Measurements from ENCODE around the gene SLC10A1. TPM values are rescaled to one million over a fixed set of nuclear protein-coding genes. Genes with fewer than 3 reads are reported as not detected.

Gene SLC10A1
- total and polyA plus RNA-seq, 2 of the 4 experiments (the other 2 are of a cell fraction): 0.03 TPM; not detected in 1

GRCh38 chr14:69766984-69767368 lies 30.1 kb downstream of the SLC10A1 start, which contains the start of gene SRSF5 (continued):
- no peak for TF ChIP-seq USF2 (IDR thresholded peaks at IDR 0.05; ENCODE audit: low read depth, low read length)

GRCh38 chr14:69763761-69764510 lies 33.1 kb downstream of the SLC10A1 start:
- Histone ChIP-seq H3K23ac (ENCODE audit: low read depth, low read length) (no peak overlapping the region), H2AFZ (replicated peaks; ENCODE audit: low read length, poor library complexity) (peak overlapping the region; percentile 77), H2BK5ac (ENCODE audit: low read depth, low read length, poor library complexity, severe bottlenecking) (no peak overlapping the region), H4K20me1 (ENCODE audit: insufficient read depth, low read length) (peaks cover 19% of the 10 kb centered on the region), H3K14ac (replicated peaks; ENCODE audit: low read depth, low read length) (no peak overlapping the region), H4K91ac (ENCODE audit: insufficient read depth, low read depth, low read length) (no peak overlapping the region), H2AK9ac (replicated peaks; ENCODE audit: low read depth, low read length, poor library complexity) (no peak overlapping the region), H3K27ac (ENCODE audit: insufficient read depth, low read length) (no peak overlapping the region), H3K36me3 (ENCODE audit: control insufficient read depth, insufficient read depth, low read length) (peaks cover 12% of the 10 kb centered on the region), H3K9ac (ENCODE audit: low read depth, low read length) (no peak overlapping the region), H3K4ac (ENCODE audit: low read depth, low read length) (no peak overlapping the region), H4K5ac (ENCODE audit: low read depth, low read length) (no peak overlapping the region), H3K79me1 (ENCODE audit: low read depth in 1 of 2, low read length in 2 of 2) (peaks cover 10 to 22% of the 10 kb centered on the region in 2 experiments), H3K27me3 (ENCODE audit: control insufficient read depth, insufficient read depth, low read length) (no peaks in the 10 kb centered on the region), H2AK5ac (ENCODE audit: low read depth, low read length) (no peak overlapping the region), H2BK20ac (ENCODE audit: low read depth, low read length) (no peak overlapping the region), H3K18ac (ENCODE audit: low read depth, low read length) (no peak overlapping the region), H2BK15ac (ENCODE audit: low read depth, low read length) (no peak overlapping the region), H3K9me3 (ENCODE audit: control insufficient read depth, insufficient read depth, low read length) (no peaks in the 10 kb centered on the region), H4K8ac (ENCODE audit: low read depth in 2 of 2, low read length in 2 of 2) (0 out of 4 replicates have a peak overlapping the region, but pooled peaks of 1 of the 2 experiments have one; percentile 22), H3K56ac (ENCODE audit: extremely low read depth, insufficient read depth, low read length) (no peak overlapping the region), H3K4me1 (ENCODE audit: control insufficient read depth, insufficient read depth, low read length) (peaks cover 2% of the 10 kb centered on the region; the same call in 1 of the 2 replicates), H3K4me2 (ENCODE audit: low read depth, low read length) (no peak overlapping the region), H3K9me1 (ENCODE audit: insufficient read depth, low read length) (peaks cover 4% of the 10 kb centered on the region; the same call in 1 of the 2 replicates), H2BK120ac (ENCODE audit: low read depth, low read length) (no peak overlapping the region; the same call in 1 of the 2 replicates), H3K4me3 (ENCODE audit: insufficient read depth, low read depth, low read length) (no peak overlapping the region)
- WGBS, 2 experiments (ENCODE audit: extremely low coverage in 2 of 2, insufficient read length in 1 of 2): no CpG with 5 or more reads among the region's 6 CpGs
- ATAC-seq (ENCODE audit: low read depth): no peak
- in situ Hi-C loops (cut with MboI; ENCODE audit: low sequenced_read_pairs): no loop called here
- BruUV-seq (replicated peaks): no TSS peak
- dilution Hi-C loops (cut with HindIII; ENCODE audit: low sequenced_read_pairs, unreplicated experiment): no loop called here
- intact Hi-C loops (cut with micrococcal nuclease): no loop called here
- CTCF ChIA-PET: interaction anchor here (0.6 kb wide), 1 partner anchor 179 kb away, joined by 4 read pairs; no protein-coding TSS in a partner anchor
- DNase-seq: peak; percentile 44
- POLR2A ChIA-PET (ENCODE audit: unreplicated experiment): no interaction called here
- TF ChIP-seq SMC3 (IDR thresholded peaks at IDR 0.05; ENCODE audit: low read depth, low read length): no peak
- no peak for TF ChIP-seq NFE2L2 (IDR thresholded peaks at IDR 0.05; ENCODE audit: low read depth, low read length)
- TF ChIP-seq ELK1 (IDR thresholded peaks at IDR 0.05; ENCODE audit: borderline replicate concordance, low read depth, low read length): no peak
- no peak for TF ChIP-seq MAFK (IDR thresholded peaks at IDR 0.05; ENCODE audit: low read depth, low read length)
- no peak for TF ChIP-seq USF2 (IDR thresholded peaks at IDR 0.05; ENCODE audit: low read depth, low read length)
- no peak for TF ChIP-seq RFX5 (IDR thresholded peaks at IDR 0.05; ENCODE audit: low read depth, low read length)
- no peak for TF ChIP-seq BHLHE40 (IDR thresholded peaks at IDR 0.05; ENCODE audit: low read depth, low read length)
- TF ChIP-seq MAZ (IDR thresholded peaks at IDR 0.05; ENCODE audit: borderline replicate concordance, low read depth, low read length): no peak
- no peak for TF ChIP-seq CEBPB (IDR thresholded peaks at IDR 0.05; ENCODE audit: low read depth, low read length)
- TF ChIP-seq MXI1 (IDR thresholded peaks at IDR 0.05; ENCODE audit: borderline replicate concordance, low read depth, low read length): no peak
